ENCODE measurements around the gene HSPA8. TPM values are rescaled to one million over a fixed set of nuclear protein-coding genes. Genes with fewer than 3 reads are reported as not detected.

HSPA8 gene
- total RNA-seq, 1 donor from 2014 or later = 1,453 TPM

GRCh38 chr11:123080015-123080414, 18.1 kb upstream of the HSPA8 start:
- no peaks in the 10 kb centered on the region for H3F3A ChIP-seq (ENCODE audit: low read depth)
- H3K27me3 Mint-ChIP-seq (ENCODE audit: insufficient read depth, low read depth) = peaks cover 2% of the 10 kb centered on the region

GRCh38 chr11:123076484-123076883, 14.5 kb upstream of the HSPA8 start:
- Mint-ChIP-seq H3K36me3 (peaks cover 23% of the 10 kb centered on the region), H3K9me3 (no peaks in the 10 kb centered on the region), H3K27ac (no peak overlapping the region), H3K4me1 (peaks cover 3% of the 10 kb centered on the region), H3K27me3 (ENCODE audit: insufficient read depth, low read depth) (peaks cover 2% of the 10 kb centered on the region), H3K4me3 (no peak overlapping the region)
- no peaks in the 10 kb centered on the region for H3K27me3 ChIP-seq
- no peak overlapping the region for H2AFZ ChIP-seq (replicated peaks)
- peaks cover 9% of the 10 kb centered on the region for H3F3A ChIP-seq (ENCODE audit: low read depth)
- no peak for DNase-seq (ENCODE audit: low spot score)
- H3K4me1 ChIP-seq = peaks cover 6% of the 10 kb centered on the region
- no peak overlapping the region for H3K27ac ChIP-seq
- no peaks in the 10 kb centered on the region for H4K20me1 ChIP-seq (ENCODE audit: low read depth)
- no peak overlapping the region for H3K4me3 ChIP-seq
- H3K9me3 ChIP-seq (ENCODE audit: low read depth) = no peaks in the 10 kb centered on the region
- no peak overlapping the region for H3K9ac ChIP-seq
- H3K4me2 ChIP-seq = no peak overlapping the region
- H3K79me2 ChIP-seq (ENCODE audit: low read depth) = no peaks in the 10 kb centered on the region
- TF ChIP-seq EZH2phosphoT487 (IDR thresholded peaks at IDR 0.05) = no peak
- no peak for TF ChIP-seq CTCF (IDR thresholded peaks at IDR 0.05)
- no peaks in the 10 kb centered on the region for H3K36me3 ChIP-seq

More at GRCh38 chr11:123080015-123080414, 18.1 kb upstream of the HSPA8 start:
- Mint-ChIP-seq H3K9me3 (no peaks in the 10 kb centered on the region), H3K36me3 (peaks cover 31% of the 10 kb centered on the region), H3K4me1 (peaks cover 4% of the 10 kb centered on the region), H3K4me3 (no peak overlapping the region), H3K27ac (no peak overlapping the region)
- no peak overlapping the region for H3K4me2 ChIP-seq
- H4K20me1 ChIP-seq (ENCODE audit: low read depth) = no peaks in the 10 kb centered on the region
- TF ChIP-seq EZH2 (IDR thresholded peaks at IDR 0.05) = no peak
- TF ChIP-seq EZH2phosphoT487 (IDR thresholded peaks at IDR 0.05) = no peak
- DNase-seq (ENCODE audit: low spot score) = no peak
- no peak overlapping the region for H3K9ac ChIP-seq
- no peaks in the 10 kb centered on the region for H3K27me3 ChIP-seq
- H3K36me3 ChIP-seq = no peaks in the 10 kb centered on the region
- H3K4me1 ChIP-seq = no peaks in the 10 kb centered on the region
- H2AFZ ChIP-seq (replicated peaks) = no peak overlapping the region
- no peaks in the 10 kb centered on the region for H3K9me3 ChIP-seq (ENCODE audit: low read depth)
- no peak overlapping the region for H3K4me3 ChIP-seq
- H3K27ac ChIP-seq = no peak overlapping the region
- no peaks in the 10 kb centered on the region for H3K79me2 ChIP-seq (ENCODE audit: low read depth)

GRCh38 chr11:123073343-123074057, 11.6 kb upstream of the HSPA8 start:
- H3K4me3 Mint-ChIP-seq = no peak overlapping the region
- Histone ChIP-seq H3K9me3 (ENCODE audit: low read depth) (no peaks in the 10 kb centered on the region), H3K36me3 (no peaks in the 10 kb centered on the region), H3K9ac (no peak overlapping the region), H2AFZ (replicated peaks) (no peak overlapping the region), H3K4me1 (peaks cover 6% of the 10 kb centered on the region), H3K4me2 (no peak overlapping the region), H3F3A (ENCODE audit: low read depth) (peaks cover 9% of the 10 kb centered on the region), H3K79me2 (ENCODE audit: low read depth) (no peaks in the 10 kb centered on the region), H4K20me1 (ENCODE audit: low read depth) (no peaks in the 10 kb centered on the region), H3K4me3 (no peak overlapping the region), H3K27me3 (no peaks in the 10 kb centered on the region), H3K27ac (no peak overlapping the region)
- H3K27me3 Mint-ChIP-seq (ENCODE audit: insufficient read depth, low read depth) = peaks cover 2% of the 10 kb centered on the region
- H3K4me1 Mint-ChIP-seq = peaks cover 14% of the 10 kb centered on the region
- H3K36me3 Mint-ChIP-seq = peaks cover 31% of the 10 kb centered on the region
- DNase-seq (ENCODE audit: low spot score) = no peak
- no peak overlapping the region for H3K27ac Mint-ChIP-seq
- H3K9me3 Mint-ChIP-seq = no peaks in the 10 kb centered on the region
- TF ChIP-seq EZH2phosphoT487 (IDR thresholded peaks at IDR 0.05) = no peak
- no peak for TF ChIP-seq CTCF (IDR thresholded peaks at IDR 0.05)
- no peak for TF ChIP-seq EZH2 (IDR thresholded peaks at IDR 0.05)

- no peak overlapping the region for H3K27ac ChIP-seq
- H3K27me3 ChIP-seq = no peaks in the 10 kb centered on the region
- H3K4me1 ChIP-seq = peaks cover 6% of the 10 kb centered on the region
- H3K9me3 ChIP-seq (ENCODE audit: low read depth) = no peaks in the 10 kb centered on the region
- H3K36me3 Mint-ChIP-seq = peaks cover 31% of the 10 kb centered on the region
- H4K20me1 ChIP-seq (ENCODE audit: low read depth) = no peaks in the 10 kb centered on the region
- peaks cover 14% of the 10 kb centered on the region for H3K4me1 Mint-ChIP-seq
- no peaks in the 10 kb centered on the region for H3K36me3 ChIP-seq
- peaks cover 9% of the 10 kb centered on the region for H3F3A ChIP-seq (ENCODE audit: low read depth)
- no peak overlapping the region for H3K9ac ChIP-seq
- H3K27me3 Mint-ChIP-seq (ENCODE audit: insufficient read depth, low read depth) = peaks cover under 1% of the 10 kb centered on the region
- no peaks in the 10 kb centered on the region for H3K79me2 ChIP-seq (ENCODE audit: low read depth)
- H3K4me3 Mint-ChIP-seq = no peak overlapping the region
- H2AFZ ChIP-seq (replicated peaks) = no peak overlapping the region
- no peak for TF ChIP-seq CTCF (IDR thresholded peaks at IDR 0.05)
- no peak for TF ChIP-seq EZH2phosphoT487 (IDR thresholded peaks at IDR 0.05)
- TF ChIP-seq EZH2 (IDR thresholded peaks at IDR 0.05) = no peak
- no peak overlapping the region for H3K4me3 ChIP-seq
- no peak for DNase-seq (ENCODE audit: low spot score)
- H3K9me3 Mint-ChIP-seq = no peaks in the 10 kb centered on the region
- H3K27ac Mint-ChIP-seq = no peak overlapping the region
- no peak overlapping the region for H3K4me2 ChIP-seq
Measured at GRCh38 chr11:123072762-123073161, 10.8 kb upstream of the HSPA8 start.
